Keratinocyte (primary cell): ENCODE results near the gene H3-3A. TPM values are rescaled to one million over a fixed set of nuclear protein-coding genes. Genes with fewer than 3 reads are reported as not detected.

Experiments
- DNase-seq: peaks from one replicate; pipeline ENCODE4 v3.0.0-alpha.2; 2011; ENCODE audit warnings: low read depth, missing footprints, low spot score
- FAIRE-seq: peaks from 2 replicates; lab custom pipeline; 2011; peaks lifted over from hg19 to GRCh38; lab: Jason Lieb, UNC
- H2AFZ ChIP-seq: 2 replicates; pipeline ENCODE4 v1.6.0; 2012; ENCODE audit warnings: low read length, control low read depth, inconsistent platforms; ENCODE audit not compliant: control insufficient read depth
- H3K27ac ChIP-seq: 2 replicates; pipeline ENCODE4 v1.5.1; 2011; ENCODE audit warnings: low read length; ENCODE audit not compliant: control insufficient read depth, insufficient read depth
- H3K27me3 ChIP-seq: 3 replicates; pipeline ENCODE4 v1.6.0; 2011; ENCODE audit warnings: low read length; ENCODE audit not compliant: control insufficient read depth, insufficient read depth; ENCODE audit errors: extremely low read depth
- H3K36me3 ChIP-seq, 2 experiments: 2 replicates in 1 of 2; 3 replicates in 1 of 2; pipeline ENCODE4 v1.5.1; 2011; ENCODE audit warnings: low read length in 2 of 2, mild to moderate bottlenecking in 1 of 2; ENCODE audit not compliant: control insufficient read depth in 2 of 2, insufficient read depth in 2 of 2; ENCODE audit errors: extremely low read depth in 1 of 2
- H3K4me1 ChIP-seq: 3 replicates; pipeline ENCODE4 v1.5.1; 2011; ENCODE audit warnings: low read length; ENCODE audit not compliant: control insufficient read depth, insufficient read depth; ENCODE audit errors: extremely low read depth
- H3K4me2 ChIP-seq: 3 replicates; pipeline ENCODE4 v1.6.0; 2011; ENCODE audit warnings: low read depth, low read length; ENCODE audit not compliant: control insufficient read depth, insufficient read depth; ENCODE audit errors: extremely low read depth
- H3K4me3 ChIP-seq, 3 experiments: fragments of 200-600 bp in 1 of 3; sonication (generic) in 1 of 3; 2 replicates in 2 of 3; 3 replicates in 1 of 3; pipeline ENCODE4 v1.5.1; 2011 to 2016; ENCODE audit warnings: low read length in 3 of 3, mild to moderate bottlenecking in 3 of 3, control low read depth in 2 of 3, inconsistent platforms in 1 of 3, low read depth in 1 of 3, mixed read lengths in 1 of 3, mixed run types in 1 of 3, moderate library complexity in 1 of 3; ENCODE audit not compliant: control insufficient read depth in 2 of 3, insufficient read depth in 2 of 3; ENCODE audit errors: extremely low read depth in 1 of 3
- H3K79me2 ChIP-seq: 2 replicates; pipeline ENCODE4 v1.6.0; 2012; ENCODE audit warnings: low read length; ENCODE audit not compliant: control insufficient read depth, insufficient read depth
- H3K9ac ChIP-seq: 3 replicates; pipeline ENCODE4 v1.6.0; 2011; ENCODE audit warnings: low read length; ENCODE audit not compliant: control insufficient read depth, insufficient read depth; ENCODE audit errors: extremely low read depth
- H3K9me1 ChIP-seq: 3 replicates; pipeline ENCODE4 v1.6.0; 2011; ENCODE audit warnings: low read length; ENCODE audit not compliant: control insufficient read depth, insufficient read depth; ENCODE audit errors: extremely low read depth
- H3K9me3 ChIP-seq: 2 replicates; pipeline ENCODE4 v1.5.1; 2012; ENCODE audit warnings: low read depth, low read length; ENCODE audit not compliant: control insufficient read depth
- H4K20me1 ChIP-seq: 3 replicates; pipeline ENCODE4 v1.6.0; 2011; ENCODE audit warnings: low read length; ENCODE audit not compliant: control insufficient read depth, insufficient read depth; ENCODE audit errors: extremely low read depth
- EZH2 ChIP-seq: IDR thresholded peaks from one replicate; pipeline ENCODE4 v1.6.1; 2012; ENCODE audit warnings: inconsistent platforms, mild to moderate bottlenecking, low read length, moderate library complexity
- dilution Hi-C: fragments of 300-500 bp; cut with MboI; formaldehyde crosslinking; loops from one replicate; pipeline ENCODE4 v1.7.0; 2020; ENCODE audit warnings: low sequenced_read_pairs; ENCODE audit not compliant: extremely low pct_ligation_motif_present
- polyA plus RNA-seq, 5 experiments: library from polyadenylated mRNA; depleted of rRNA in 3 of 5; stranded (reverse) in 3 of 5; stranded (forward) in 1 of 5; unstranded in 1 of 5; fragments of >200 nt; gene quantifications; 1 replicate in 1 of 5; 2 replicates in 3 of 5; 3 replicates in 1 of 5; pipeline versions ENCODE4 v1.2.1 to v1.2.3, GENCODE V29; 2011 to 2012; ENCODE audit warnings: missing spikeins in 2 of 5, low read depth in 1 of 5, low replicate concordance in 1 of 5
- TF ChIP-seq, protein P1 (sequence below), 3 experiments: IDR thresholded peaks in 1 of 3; conservative IDR thresholded peaks in 1 of 3; optimal IDR thresholded peaks in 1 of 3; 2 replicates in 2 of 3; 3 replicates in 1 of 3; pipeline versions ENCODE3 to v1.5.1; 2011; ENCODE audit warnings: low read length in 3 of 3, mild to moderate bottlenecking in 3 of 3, moderate library complexity in 2 of 3, control low read depth in 1 of 3, inconsistent platforms in 1 of 3; ENCODE audit not compliant: insufficient read depth in 2 of 3; ENCODE audit errors: extremely low read depth in 1 of 3

Gene H3-3A
- polyA plus RNA-seq, 1 donor (not counting 4 experiments of a cell fraction or from before 2014, with no cell fraction given), result 291 TPM

GRCh38 chr1:226026833-226027232, 35.7 kb upstream of the H3-3A start:
- no peak for TF ChIP-seq EZH2
- TF ChIP-seq, protein P1, sequence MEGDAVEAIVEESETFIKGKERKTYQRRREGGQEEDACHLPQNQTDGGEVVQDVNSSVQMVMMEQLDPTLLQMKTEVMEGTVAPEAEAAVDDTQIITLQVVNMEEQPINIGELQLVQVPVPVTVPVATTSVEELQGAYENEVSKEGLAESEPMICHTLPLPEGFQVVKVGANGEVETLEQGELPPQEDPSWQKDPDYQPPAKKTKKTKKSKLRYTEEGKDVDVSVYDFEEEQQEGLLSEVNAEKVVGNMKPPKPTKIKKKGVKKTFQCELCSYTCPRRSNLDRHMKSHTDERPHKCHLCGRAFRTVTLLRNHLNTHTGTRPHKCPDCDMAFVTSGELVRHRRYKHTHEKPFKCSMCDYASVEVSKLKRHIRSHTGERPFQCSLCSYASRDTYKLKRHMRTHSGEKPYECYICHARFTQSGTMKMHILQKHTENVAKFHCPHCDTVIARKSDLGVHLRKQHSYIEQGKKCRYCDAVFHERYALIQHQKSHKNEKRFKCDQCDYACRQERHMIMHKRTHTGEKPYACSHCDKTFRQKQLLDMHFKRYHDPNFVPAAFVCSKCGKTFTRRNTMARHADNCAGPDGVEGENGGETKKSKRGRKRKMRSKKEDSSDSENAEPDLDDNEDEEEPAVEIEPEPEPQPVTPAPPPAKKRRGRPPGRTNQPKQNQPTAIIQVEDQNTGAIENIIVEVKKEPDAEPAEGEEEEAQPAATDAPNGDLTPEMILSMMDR (optimal IDR thresholded peaks at IDR 0.05 in 1 of 3, IDR thresholded peaks at IDR 0.05 in 1 of 3, conservative IDR thresholded peaks at IDR 0.05 in 1 of 3; ENCODE audit: extremely low read depth in 1 of 3, insufficient read depth in 2 of 3, low read length in 3 of 3), result no peak
- no peak overlapping the region for H3K4me3 ChIP-seq
- dilution Hi-C loops, result no loop called here
- H3K79me2 ChIP-seq, result no peaks in the 10 kb centered on the region
- no peak overlapping the region for H2AFZ ChIP-seq
- no peak overlapping the region for H3K27ac ChIP-seq
- no peaks in the 10 kb centered on the region for H3K9me1 ChIP-seq
- FAIRE-seq, result no peak
- H3K9me3 ChIP-seq, result no peaks in the 10 kb centered on the region
- H3K27me3 ChIP-seq, result no peaks in the 10 kb centered on the region
- H3K36me3 ChIP-seq, result no peaks in the 10 kb centered on the region
- H3K9ac ChIP-seq, result no peak overlapping the region
- H3K4me1 ChIP-seq, result no peaks in the 10 kb centered on the region
- H4K20me1 ChIP-seq, result no peaks in the 10 kb centered on the region
- no peak overlapping the region for H3K4me2 ChIP-seq
- DNase-seq, result no peak

GRCh38 chr1:226027538-226028217, 34.8 kb upstream of the H3-3A start:
- no peak overlapping the region for H3K9ac ChIP-seq
- FAIRE-seq (no peak), DNase-seq (no peak)
- H3K4me2 ChIP-seq, result no peak overlapping the region
- no peak overlapping the region for H2AFZ ChIP-seq
- H3K27me3 ChIP-seq, result no peaks in the 10 kb centered on the region
- no peaks in the 10 kb centered on the region for H3K9me1 ChIP-seq
- no peaks in the 10 kb centered on the region for H4K20me1 ChIP-seq
- no peak overlapping the region for H3K4me3 ChIP-seq
- H3K27ac ChIP-seq, result no peak overlapping the region
- no peaks in the 10 kb centered on the region for H3K9me3 ChIP-seq
- no peak for TF ChIP-seq EZH2
- TF ChIP-seq, protein P1 (optimal IDR thresholded peaks at IDR 0.05 in 1 of 3, IDR thresholded peaks at IDR 0.05 in 1 of 3, conservative IDR thresholded peaks at IDR 0.05 in 1 of 3; ENCODE audit: extremely low read depth in 1 of 3, insufficient read depth in 2 of 3, low read length in 3 of 3), result no peak
- no peaks in the 10 kb centered on the region for H3K36me3 ChIP-seq
- no peaks in the 10 kb centered on the region for H3K79me2 ChIP-seq
- no peaks in the 10 kb centered on the region for H3K4me1 ChIP-seq
- dilution Hi-C loops, result no loop called here
